NCI-H2107 treated with DMSO at 0.1 percent for 48 hours (cell line): ENCODE measurements around the gene ADCY10.
A peak's percentile ranks its signal among the peaks of the same experiment; 100 is the strongest.

Experiments
- DNase-seq: peaks from one replicate; lab custom pipeline; 2025; ENCODE audit not compliant: unreplicated experiment; lab: John Stamatoyannopoulos, UW

ADCY10 gene

DNA sequence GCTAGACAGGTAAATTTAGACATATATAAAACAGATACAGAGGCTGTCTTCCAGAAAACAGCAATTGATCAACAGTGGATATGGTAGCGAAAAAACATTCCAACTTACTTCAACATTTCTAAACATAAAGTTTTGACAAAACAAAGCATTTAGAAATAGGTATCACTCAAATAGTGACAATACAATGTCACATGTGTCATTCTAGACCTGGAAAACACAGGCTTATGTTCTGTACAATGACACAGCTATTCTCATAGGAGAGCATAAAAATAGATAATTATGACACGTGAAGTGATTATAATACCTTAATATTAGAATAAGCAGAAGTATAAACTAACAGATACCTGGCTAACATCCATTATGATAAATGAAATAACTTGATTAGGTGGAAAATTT lies 14.5 kb upstream of the ADCY10 start:
- DNase-seq, result no peak

GRCh38 chr1:167927046-167927754 lies 13.3 kb upstream of the ADCY10 start:
- DNase-seq, result peak; percentile 33

DNA sequence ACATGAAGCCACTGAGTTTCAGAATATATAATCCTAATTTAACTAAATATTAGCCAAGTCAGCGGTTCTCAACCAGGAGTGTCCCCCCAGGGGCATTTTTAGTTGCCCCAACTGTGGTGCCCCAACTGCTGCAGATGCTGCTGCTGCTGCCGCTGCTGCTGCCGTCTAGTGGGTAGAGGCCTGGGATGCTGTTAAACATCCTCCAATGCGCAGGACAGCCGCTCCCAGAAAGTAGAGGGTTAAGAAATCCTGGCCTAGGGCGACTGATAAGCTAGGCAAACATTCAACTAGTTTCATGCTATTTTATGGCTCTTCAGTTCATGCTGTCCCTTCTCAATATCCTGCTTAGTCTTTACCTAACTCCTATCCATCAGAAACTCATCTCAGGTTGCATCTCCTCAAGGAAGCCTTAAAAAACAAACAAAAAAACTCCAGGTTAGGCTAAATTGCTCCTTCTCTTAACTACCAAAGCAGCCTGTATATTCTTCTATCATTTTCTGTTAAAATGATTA lies 12.6 kb upstream of the ADCY10 start:
- DNase-seq, result no peak

DNA sequence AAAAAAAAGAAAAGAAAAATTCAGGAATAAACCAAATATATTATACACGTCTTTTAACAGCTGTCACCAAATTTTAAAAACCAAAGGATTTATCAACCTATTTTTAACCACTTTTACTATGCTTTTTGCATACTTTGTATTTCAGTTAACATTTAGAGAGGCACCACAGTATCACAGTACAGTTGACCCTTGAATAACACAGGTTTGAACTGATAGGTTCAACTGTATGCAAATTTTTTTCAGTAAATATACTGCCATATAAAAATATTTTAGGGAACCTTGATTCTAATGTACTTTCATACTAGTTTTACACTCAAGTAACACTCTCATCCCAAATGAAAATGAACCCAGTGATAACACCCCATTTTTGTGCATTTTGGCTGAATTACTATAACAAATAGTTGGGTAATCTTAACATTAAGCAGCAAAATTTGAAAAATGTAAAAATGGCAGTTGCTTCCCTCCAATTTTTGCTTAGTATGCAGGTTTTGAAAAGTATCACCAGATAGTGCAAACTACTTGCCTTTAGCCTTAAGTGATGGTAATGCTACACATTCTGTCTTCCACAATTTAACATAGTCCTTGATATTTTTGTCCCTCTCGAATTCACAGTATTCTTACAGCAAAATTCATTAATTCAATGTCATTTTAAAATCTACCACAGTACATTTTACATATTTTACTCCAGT lies 10.8 kb upstream of the ADCY10 start:
- DNase-seq, result no peak

DNA sequence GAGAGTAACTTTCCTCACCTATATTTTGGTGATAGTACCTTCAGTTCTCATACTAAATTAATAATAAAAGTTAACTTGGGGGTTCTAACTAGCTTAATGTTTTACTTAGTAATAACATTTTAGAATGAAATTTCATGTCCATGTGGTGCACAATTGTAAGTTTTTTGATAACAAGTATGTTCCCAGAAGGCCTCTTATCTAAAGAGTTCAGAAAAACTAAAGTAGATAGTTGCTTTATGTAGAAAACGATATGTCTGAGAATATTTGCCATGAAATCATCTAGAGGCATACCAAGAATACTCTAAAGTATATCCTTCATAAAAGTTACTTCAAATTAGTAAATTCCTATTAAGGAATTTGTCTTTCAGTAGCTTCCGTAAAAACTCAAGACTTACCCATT lies 10.2 kb upstream of the ADCY10 start:
- DNase-seq, result no peak

GRCh38 chr1:167923324-167924056 lies 9.6 kb upstream of the ADCY10 start:
- no peak for DNase-seq

- no peak for DNase-seq
Observed at GRCh38 chr1:167922611-167923074, 8.7 kb upstream of the ADCY10 start.

- DNase-seq, result no peak
Observed at GRCh38 chr1:167922023-167922422, 8.1 kb upstream of the ADCY10 start.

DNA sequence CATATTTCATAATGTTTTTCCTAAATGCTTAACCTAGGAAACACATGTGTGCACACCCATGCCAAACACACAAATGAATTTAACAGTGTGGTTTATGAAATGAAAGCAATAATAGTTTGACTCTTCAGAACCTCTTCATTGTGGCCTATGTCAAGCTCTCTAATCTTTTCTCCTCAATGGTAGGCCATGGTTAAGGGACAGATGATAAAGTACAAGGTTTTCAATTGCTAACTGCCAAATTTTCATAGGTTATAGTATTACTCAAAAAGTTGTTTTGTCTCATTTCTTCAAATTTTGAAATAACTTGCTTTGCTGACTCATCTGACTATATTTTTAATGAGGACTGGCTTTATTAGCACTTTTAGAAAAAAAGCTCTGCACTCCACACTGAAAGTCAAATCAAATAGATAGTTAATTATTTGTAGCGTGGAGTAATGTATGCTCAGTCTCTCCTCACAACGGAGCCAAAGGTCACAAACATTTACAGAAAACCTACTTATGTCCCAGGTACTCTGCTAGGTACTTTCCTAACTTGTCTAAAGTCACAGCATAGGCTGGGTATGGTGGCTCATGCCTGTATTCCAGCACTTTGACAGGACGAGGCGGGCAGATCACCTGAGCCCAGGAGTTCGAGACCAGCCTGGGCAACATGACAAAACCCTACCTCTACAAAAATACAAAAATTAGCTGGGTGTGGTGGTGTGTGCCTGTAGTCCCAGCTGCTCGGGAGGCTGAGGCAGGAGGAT lies 3.0 kb upstream of the ADCY10 start:
- DNase-seq, result no peak

DNA sequence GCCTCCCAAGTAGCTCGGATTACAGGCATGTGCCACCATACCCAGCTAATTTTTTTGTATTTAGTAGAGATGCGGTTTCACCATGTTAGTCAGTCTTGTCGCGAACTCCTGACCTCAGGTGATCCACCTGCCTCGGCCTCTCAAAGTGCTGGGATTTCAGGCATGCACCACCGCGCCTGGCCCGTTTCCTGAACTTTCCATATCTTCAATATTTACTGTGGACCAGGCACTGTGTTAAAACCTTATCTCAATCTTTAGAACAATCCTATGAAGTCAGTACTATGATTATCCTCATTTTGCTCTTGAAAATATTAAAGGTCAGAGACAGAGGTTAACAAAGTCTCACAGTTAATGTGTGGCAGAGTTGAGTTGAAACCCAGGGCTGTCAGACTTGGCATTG lies 1.6 kb upstream of the ADCY10 start:
- DNase-seq, result no peak

- no peak for DNase-seq
Observed at GRCh38 chr1:167912294-167912693, 1.6 kb downstream of the ADCY10 start.

- no peak for DNase-seq
Observed at GRCh38 chr1:167911413-167911812, 2.5 kb downstream of the ADCY10 start.

- DNase-seq, result no peak
Observed at GRCh38 chr1:167910530-167910929, 3.4 kb downstream of the ADCY10 start.

GRCh38 chr1:167909691-167910180 lies 4.2 kb downstream of the ADCY10 start:
- DNase-seq, result no peak

GRCh38 chr1:167905671-167906070 lies 8.3 kb downstream of the ADCY10 start:
- DNase-seq, result no peak

DNA sequence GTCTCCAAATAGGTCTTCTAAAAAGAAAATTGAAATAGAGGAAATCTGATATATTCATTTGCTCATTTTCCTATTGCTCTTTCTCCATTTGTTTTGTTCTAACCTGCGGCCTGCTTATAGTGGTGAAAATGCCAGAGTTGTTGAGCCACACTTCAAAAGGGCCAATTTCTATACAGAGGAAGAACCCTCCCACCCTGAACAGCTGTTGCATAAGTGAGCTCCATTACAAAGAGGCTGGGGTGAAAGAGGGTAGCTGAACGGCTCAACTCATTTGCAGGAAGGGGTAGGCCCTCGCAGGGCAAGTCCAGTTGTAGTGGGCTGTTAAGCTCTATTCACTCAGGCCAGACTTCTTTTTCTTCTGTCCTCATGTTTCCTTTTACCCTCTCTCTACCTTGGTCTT lies 8.8 kb downstream of the ADCY10 start:
- DNase-seq, result peak; percentile 77

GRCh38 chr1:167904652-167905130 lies 9.2 kb downstream of the ADCY10 start:
- DNase-seq, result peak; percentile 51

- no peak for DNase-seq
Observed at GRCh38 chr1:167900907-167901306, 13.0 kb downstream of the ADCY10 start.

DNA sequence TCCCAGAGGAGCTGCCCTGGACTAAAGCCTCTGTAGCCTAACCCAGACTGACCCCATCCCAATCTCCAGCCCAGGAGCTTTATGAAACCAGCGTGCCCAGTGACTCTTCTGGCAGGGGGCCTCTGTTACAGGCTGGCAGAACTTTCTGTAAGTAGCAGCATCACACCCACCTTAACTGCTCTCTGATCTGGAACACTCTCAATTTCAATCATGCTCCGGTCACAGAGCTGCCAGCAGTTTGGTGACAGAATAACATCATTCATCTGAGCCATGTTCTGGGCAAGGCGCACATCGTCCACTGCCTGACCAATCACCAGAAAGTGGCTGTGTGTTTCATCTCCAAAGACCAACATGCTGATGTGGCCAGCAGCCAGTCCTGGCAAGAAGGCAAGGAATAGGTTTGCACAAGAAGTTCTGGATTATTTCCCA lies 14.7 kb downstream of the ADCY10 start:
- no peak for DNase-seq

DNA sequence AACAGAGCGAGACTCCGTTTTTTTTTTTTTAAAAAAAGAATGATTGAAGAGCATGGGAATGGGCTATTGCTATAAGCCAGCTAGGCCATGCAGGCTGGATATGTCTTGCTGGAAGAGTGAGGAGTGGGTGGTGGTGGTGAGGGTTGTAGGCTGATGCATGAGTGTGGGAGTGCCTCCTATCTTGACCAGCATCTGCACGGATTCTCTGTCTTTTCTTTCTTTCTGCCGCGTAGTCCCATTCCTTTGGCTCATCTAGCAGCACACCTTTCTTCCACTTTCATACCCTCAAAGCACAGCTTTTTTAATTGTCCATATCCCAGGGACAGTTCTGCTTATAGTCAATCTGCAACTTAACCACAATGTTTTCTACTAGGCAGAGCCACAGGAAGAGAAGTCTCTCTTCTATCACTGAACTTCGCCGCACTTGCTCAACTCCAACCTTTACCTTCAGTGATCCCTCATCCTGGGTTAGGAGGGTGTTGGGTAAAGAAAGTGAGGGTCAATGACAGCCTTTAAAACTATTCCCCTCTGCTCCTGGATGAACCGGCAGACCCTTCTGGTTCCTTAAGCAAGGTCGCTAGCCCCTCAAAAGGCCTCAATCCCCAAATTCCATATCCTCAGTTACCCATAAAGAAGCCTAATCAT lies 15.2 kb downstream of the ADCY10 start:
- DNase-seq, result no peak
